ENCODE measurements around the gene CUEDC2. TPM values are rescaled to one million over a fixed set of nuclear protein-coding genes. Genes with fewer than 3 reads are reported as not detected.

The CUEDC2 gene
- total and polyA plus RNA-seq, 10 of the 15 experiments (the other 5 are each of a cell fraction or from before 2014, with no cell fraction given), result 20.4 to 121 (median 75.0) TPM

DNA sequence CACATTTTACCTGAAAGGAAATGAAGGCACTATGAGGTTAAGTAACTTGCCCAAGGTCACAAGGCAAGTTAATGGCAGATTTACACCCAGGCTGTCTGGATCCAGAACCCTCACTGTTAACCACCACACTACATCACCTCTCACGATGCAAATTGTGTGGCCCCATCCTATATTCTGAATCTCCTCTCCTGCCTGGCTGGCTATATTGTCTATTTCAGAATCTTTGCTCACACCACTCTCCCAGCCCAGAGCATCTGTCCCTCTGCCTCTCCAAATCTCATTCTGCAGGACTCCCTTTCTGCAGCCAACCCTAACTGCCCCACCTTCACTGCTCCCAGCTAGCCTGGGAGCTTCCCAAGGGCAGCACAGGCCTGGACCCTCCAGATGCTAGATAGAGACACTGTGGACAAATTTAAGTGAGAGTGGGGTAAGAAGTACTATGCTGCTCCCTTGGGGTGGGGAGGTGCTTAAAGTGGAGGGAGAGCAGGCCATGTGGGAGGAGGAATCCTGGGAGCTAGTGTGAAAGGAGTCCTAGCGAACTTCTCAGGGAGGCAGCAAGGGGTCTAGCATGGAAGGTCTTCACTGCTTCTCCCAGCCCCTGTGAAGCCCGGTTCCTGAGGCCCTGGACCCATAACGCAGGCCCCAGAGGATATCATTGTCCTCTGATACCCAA, 786 bp downstream of the CUEDC2 start:
- peaks cover 21% of the 10 kb centered on the region for H3K4me1 ChIP-seq (ENCODE audit: control insufficient read depth, insufficient read depth, low read length)
- 7% methylated on average over 4 of the region's 4 CpGs for WGBS (ENCODE audit: insufficient coverage, insufficient replicate concordance, low lambda C conversion rate, missing lambda C conversion rate)
- peak overlapping the region; percentile 56 for H3K4me2 ChIP-seq (ENCODE audit: control insufficient read depth, insufficient read depth)
- peak overlapping the region; percentile 93 for H3K4me3 ChIP-seq
- H3K79me2 ChIP-seq (ENCODE audit: control insufficient read depth, insufficient read depth, low read length), result peaks cover 11% of the 10 kb centered on the region
- ChIA-PET CTCF (interaction anchor here (0.7 to 2.3 kb wide), 8 partner anchors 9 to 202 kb away, joined by 3 to 15 read pairs (median 6); partner anchors contain the start of gene FBXL15), RAD21 (ENCODE audit: unreplicated experiment) (interaction anchor here (0.6 to 2.8 kb wide), 8 partner anchors 11 to 152 kb away, joined by 3 to 24 read pairs (median 4); partner anchors contain the start of genes C10orf95, FBXL15 and NFKB2), POLR2A (interaction anchor here (0.7 to 5.5 kb wide), 7 partner anchors 9 to 186 kb away, joined by 3 to 42 read pairs (median 12); partner anchors contain the start of genes C10orf95, FBXL15, GBF1 and NFKB2), SMC1A (ENCODE audit: uncharacterized antibody, unreplicated experiment) (interaction anchor here (0.5 to 5.5 kb wide), 5 partner anchors 10 to 220 kb away, joined by 3 to 42 read pairs (median 4); partner anchors contain the start of gene FBXL15)
- H4K20me1 ChIP-seq (ENCODE audit: control insufficient read depth, insufficient read depth), result no peaks in the 10 kb centered on the region
- in situ Hi-C loops (cut with MboI), result no loop called here
- intact Hi-C loops (cut with micrococcal nuclease; ENCODE audit: unreplicated experiment), result loop anchor here (1.0 to 5.0 kb wide), 4 partner anchors 10 to 281 kb away; partner anchors contain the start of genes ARL3, C10orf95 and SFXN2
- no peak for DNase-seq (ENCODE audit: low read depth, low spot score)
- TF ChIP-seq MLLT1 (IDR thresholded peaks at IDR 0.05) (peak; percentile 83), EZH2 (IDR thresholded peaks at IDR 0.05; ENCODE audit: borderline replicate concordance, control insufficient read depth, low read depth, low read length) (no peak), CTCF (IDR thresholded peaks at IDR 0.05 in 2 of 3, conservative IDR thresholded peaks at IDR 0.05 in 1 of 3; ENCODE audit: control insufficient read depth in 2 of 3, extremely low read depth in 1 of 3, insufficient read depth in 1 of 3, low read depth in 3 of 3, low read length in 3 of 3) (peak in 1 of 3 experiments; percentile 17; a peak in 1 of 6 replicates), CBX3 (IDR thresholded peaks at IDR 0.05; ENCODE audit: borderline replicate concordance, low read depth) (no peak), CREB1 (IDR thresholded peaks at IDR 0.05; ENCODE audit: low read depth) (0 out of 2 replicates have a peak, but pooled peaks have one; percentile 5), RUNX3 (IDR thresholded peaks at IDR 0.05; ENCODE audit: low read length) (peak; percentile 59), PBX3 (IDR thresholded peaks at IDR 0.05; ENCODE audit: insufficient replicate concordance, low read depth, low read length) (no peak), CHD2 (IDR thresholded peaks at IDR 0.05; ENCODE audit: borderline replicate concordance, low read depth, low read length) (no peak), POU2F2 (IDR thresholded peaks at IDR 0.05; ENCODE audit: borderline replicate concordance, low read depth, low read length) (peak; percentile 82; the same call in 1 of the 3 replicates), SPI1 (IDR thresholded peaks at IDR 0.05; ENCODE audit: borderline replicate concordance, insufficient read depth, low read depth, low read length) (no peak)
- ATAC-seq, result peak; percentile 12
- H2AFZ ChIP-seq (ENCODE audit: control insufficient read depth, low read depth, low read length), result peak overlapping the region; percentile 89
- no peaks in the 10 kb centered on the region for H3K27me3 ChIP-seq (replicated peaks in 1 of 2; ENCODE audit: control insufficient read depth in 2 of 2, insufficient read depth in 2 of 2, low read length in 1 of 2)
- H3K9me3 ChIP-seq (replicated peaks; ENCODE audit: control insufficient read depth, insufficient read depth, low read length), result no peaks in the 10 kb centered on the region
- H3K9ac ChIP-seq (ENCODE audit: control insufficient read depth, insufficient read depth, low read length), result peak overlapping the region; percentile 96
- BruUV-seq (replicated peaks), result no TSS peak
- H3K36me3 ChIP-seq (ENCODE audit: control insufficient read depth in 2 of 2, insufficient read depth in 2 of 2, low read length in 1 of 2), result no peaks in the 10 kb centered on the region
- FAIRE-seq, result peak; percentile 56
- H3K27ac ChIP-seq (ENCODE audit: control insufficient read depth, insufficient read depth), result peak overlapping the region; percentile 90
